Breast epithelium (tissue), 4 donors: ENCODE measurements around the gene GNB4. TPM values are rescaled to one million over a fixed set of nuclear protein-coding genes. Genes with fewer than 3 reads are reported as not detected.
A peak's percentile ranks its signal among the peaks of the same experiment; 100 is the strongest.

Source experiments
- DNase-seq, 2 donors: peaks; one replicate each; pipeline ENCODE4 v3.0.0-alpha.2; 2019; ENCODE audit warnings: low spot score in 2 of 2
- H3K27ac ChIP-seq, 2 donors: fragments of 200-600 bp; sonication (generic) in 1 of 2; one replicate each; pipeline ENCODE4 v1.5.1; 2016 to 2019; ENCODE audit warnings: mild to moderate bottlenecking in 1 of 2
- H3K27me3 ChIP-seq, 2 donors: fragments of 200-600 bp; sonication (generic) in 1 of 2; one replicate each; pipeline versions ENCODE4 v1.5.1 to v1.6.0; 2017 to 2019; ENCODE audit warnings: control low read depth in 1 of 2, mild to moderate bottlenecking in 1 of 2
- H3K36me3 ChIP-seq: fragments of 200-600 bp; one replicate; pipeline ENCODE4 v1.5.1; 2019
- H3K4me1 ChIP-seq, 2 donors: fragments of 200-600 bp; sonication (generic); one replicate each; pipeline ENCODE4 v1.5.1; 2016 to 2019; ENCODE audit warnings: control low read depth in 1 of 2
- H3K4me3 ChIP-seq, 3 donors: fragments of 200-600 bp; sonication (generic); 1 replicate in 2 of 3; 2 replicates in 1 of 3; pipeline ENCODE4 v1.5.1; 2016 to 2019; ENCODE audit warnings: mild to moderate bottlenecking in 3 of 3, moderate library complexity in 2 of 3
- H3K9me3 ChIP-seq, 2 donors: fragments of 200-600 bp; sonication (generic) in 1 of 2; one replicate each; pipeline ENCODE4 v1.5.1; 2016 to 2019; ENCODE audit warnings: control low read depth in 1 of 2
- CTCF ChIP-seq, 3 donors: fragments of 450-650 bp; IDR thresholded peaks; one replicate each; pipeline ENCODE4 v1.5.1; 2016 to 2017; ENCODE audit warnings: antibody characterized with exemption in 3 of 3, mild to moderate bottlenecking in 3 of 3, moderate library complexity in 3 of 3
- POLR2A ChIP-seq: fragments of 450-650 bp; IDR thresholded peaks from one replicate; pipeline ENCODE4 v1.6.1; 2016; ENCODE audit warnings: antibody characterized with exemption, mild to moderate bottlenecking, moderate library complexity
- POLR2AphosphoS5 ChIP-seq, 3 donors: sonication (generic); formaldehyde crosslinking; IDR thresholded peaks; one replicate each; pipeline ENCODE4 v1.6.1; 2017; ENCODE audit warnings: antibody characterized with exemption in 3 of 3
- intact Hi-C: fragments of 100-400 bp; cut with DNase I; formaldehyde crosslinking; loops from one replicate; pipeline ENCODE4 v1.15.1; 2023; ENCODE audit warnings: low total_unique reads
- total RNA-seq, 3 donors: library from RNA; depleted of rRNA; stranded (reverse); fragments of >200 nt; gene quantifications; one replicate each; pipeline ENCODE4 v1.1.0, GENCODE V29; 2016

The GNB4 gene
- total RNA-seq, 3 donors from 2014 or later: 23.8 to 38.7 (median 29.6) TPM

DNA sequence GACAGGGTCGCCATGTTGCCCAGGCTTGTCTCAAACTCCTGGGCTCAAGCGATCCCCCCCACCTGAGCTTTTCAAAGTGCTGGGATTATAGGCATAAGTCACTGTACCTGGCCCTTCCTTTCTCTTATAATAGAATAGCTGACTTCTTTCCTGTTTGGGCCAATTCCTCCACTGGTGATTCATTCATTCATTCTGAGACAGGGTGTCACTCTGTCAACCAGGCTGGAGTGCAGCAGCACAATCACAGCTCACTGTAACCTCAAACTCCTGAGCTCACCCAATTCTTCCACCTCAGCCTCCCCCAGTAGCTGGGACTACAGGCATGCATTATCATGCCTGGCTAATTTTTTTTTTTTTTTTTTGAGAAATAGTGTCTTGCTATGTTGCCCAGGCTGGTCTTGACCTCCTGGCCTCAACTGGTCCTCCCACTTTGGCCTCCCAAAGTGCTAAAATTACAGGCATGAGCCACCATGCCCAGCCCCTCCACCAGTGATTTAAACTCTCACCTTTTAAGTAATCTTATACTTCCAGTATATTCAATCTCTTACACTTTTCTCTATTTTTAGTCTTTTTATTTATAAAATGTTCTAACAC is 20.9 kb downstream of the GNB4 start:
- DNase-seq: no peak
- intact Hi-C loops: loop anchor here (10.0 kb wide), 1 partner anchor 1744 kb away; no protein-coding TSS in a partner anchor
- TF ChIP-seq POLR2A (no peak), CTCF (IDR thresholded peaks at IDR 0.05) (no peak), POLR2AphosphoS5 (IDR thresholded peaks at IDR 0.05) (no peak)
- H3K4me3 ChIP-seq: no peak overlapping the region
- H3K27ac ChIP-seq: no peak overlapping the region
- H3K36me3 ChIP-seq: no peaks in the 10 kb centered on the region
- H3K27me3 ChIP-seq: no peaks in the 10 kb centered on the region
- H3K9me3 ChIP-seq: no peaks in the 10 kb centered on the region
- H3K4me1 ChIP-seq: peaks cover 0 to 4% of the 10 kb centered on the region in 2 donors

DNA sequence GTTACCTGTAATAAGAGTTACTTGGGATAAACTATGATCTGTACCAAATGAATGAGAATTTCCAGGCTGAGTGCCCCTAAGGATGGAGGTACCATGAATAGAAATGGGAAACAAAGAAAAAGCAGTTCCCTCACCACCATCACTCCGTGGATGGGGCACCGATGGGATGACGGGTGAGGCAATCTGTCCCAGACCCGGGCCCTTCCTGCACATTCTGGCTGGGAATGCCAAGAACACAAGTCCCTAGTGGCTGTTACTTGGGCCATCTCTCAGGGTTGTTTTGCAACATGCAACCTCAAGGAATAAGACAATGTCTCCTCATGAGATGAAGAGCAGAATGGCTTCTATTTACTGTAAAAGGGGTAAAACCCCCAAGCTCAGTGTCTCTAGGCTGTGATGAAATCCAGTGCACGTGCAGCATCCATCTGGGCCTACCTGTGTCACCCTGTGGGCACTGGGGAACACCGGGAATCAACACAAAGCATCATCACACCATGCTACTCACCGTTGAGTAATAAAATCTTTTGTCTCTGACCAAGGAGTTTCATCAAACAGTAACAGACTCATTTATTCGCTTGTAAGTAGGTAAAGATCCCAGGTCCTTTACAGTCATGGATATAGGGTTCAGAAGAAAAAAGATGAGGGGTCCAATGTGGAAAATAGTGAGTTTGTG is 22.3 kb downstream of the GNB4 start:
- no peaks in the 10 kb centered on the region for H3K36me3 ChIP-seq
- no peaks in the 10 kb centered on the region for H3K27me3 ChIP-seq
- no peaks in the 10 kb centered on the region for H3K9me3 ChIP-seq
- TF ChIP-seq POLR2A: no peak
- no peak for TF ChIP-seq CTCF (IDR thresholded peaks at IDR 0.05)
- TF ChIP-seq POLR2AphosphoS5 (IDR thresholded peaks at IDR 0.05): no peak
- H3K27ac ChIP-seq: no peak overlapping the region
- intact Hi-C loops: loop anchor here (5.0 kb wide), 1 partner anchor 138 kb away; no protein-coding TSS in a partner anchor
- no peak overlapping the region for H3K4me3 ChIP-seq
- no peak for DNase-seq
- peaks cover 0 to 4% of the 10 kb centered on the region in 2 donors for H3K4me1 ChIP-seq

- Histone ChIP-seq H3K27me3 (no peaks in the 10 kb centered on the region), H3K4me3 (no peak overlapping the region), H3K9me3 (no peaks in the 10 kb centered on the region), H3K36me3 (no peaks in the 10 kb centered on the region), H3K4me1 (no peaks in the 10 kb centered on the region), H3K27ac (no peak overlapping the region)
- TF ChIP-seq POLR2A (no peak), POLR2AphosphoS5 (IDR thresholded peaks at IDR 0.05) (no peak), CTCF (IDR thresholded peaks at IDR 0.05) (no peak)
- intact Hi-C loops: loop anchor here (5.0 kb wide), 1 partner anchor 142 kb away; no protein-coding TSS in a partner anchor
- no peak for DNase-seq
Measured at GRCh38 chr3:179425075-179425474, 26.2 kb downstream of the GNB4 start.

GRCh38 chr3:179421500-179421899 is 29.8 kb downstream of the GNB4 start:
- Histone ChIP-seq H3K27ac (no peak overlapping the region), H3K4me3 (no peak overlapping the region), H3K9me3 (no peaks in the 10 kb centered on the region), H3K36me3 (no peaks in the 10 kb centered on the region), H3K4me1 (no peaks in the 10 kb centered on the region), H3K27me3 (no peaks in the 10 kb centered on the region)
- TF ChIP-seq CTCF (IDR thresholded peaks at IDR 0.05) (peak in 2 of 3 donors; percentile 23 to 42), POLR2AphosphoS5 (IDR thresholded peaks at IDR 0.05) (no peak), POLR2A (no peak)
- no peak for DNase-seq
- intact Hi-C loops: loop anchor here (5.0 kb wide), 1 partner anchor 386 kb away; no protein-coding TSS in a partner anchor

DNA sequence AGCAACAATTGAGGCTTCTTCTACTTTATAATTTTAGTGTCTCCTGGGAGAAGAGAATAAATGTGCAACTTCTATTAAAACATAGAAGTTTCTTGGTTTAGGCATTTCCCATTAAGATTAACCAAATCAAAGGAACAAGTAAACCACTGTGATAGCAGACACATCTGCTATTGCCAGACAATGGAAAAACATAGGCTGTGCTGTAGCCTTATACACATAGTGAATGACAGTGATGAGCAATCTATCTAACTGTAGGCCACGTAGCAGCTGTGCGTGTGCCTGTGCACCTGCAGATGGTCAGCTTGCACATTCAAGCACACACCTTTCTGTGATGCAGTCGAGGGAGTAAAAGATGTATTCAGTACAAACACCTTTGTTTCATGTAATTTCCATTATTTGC is 32.7 kb downstream of the GNB4 start:
- Histone ChIP-seq H3K4me3 (no peak overlapping the region), H3K36me3 (no peaks in the 10 kb centered on the region), H3K27me3 (no peaks in the 10 kb centered on the region), H3K27ac (no peak overlapping the region), H3K4me1 (no peaks in the 10 kb centered on the region), H3K9me3 (no peaks in the 10 kb centered on the region)
- TF ChIP-seq CTCF (IDR thresholded peaks at IDR 0.05) (no peak), POLR2AphosphoS5 (IDR thresholded peaks at IDR 0.05) (no peak), POLR2A (no peak)
- no peak for DNase-seq
- intact Hi-C loops: no loop called here
